AML-193 (cell line): ENCODE measurements around the gene BPIFB3.

Source experiments
- DNase-seq, 2 experiments: peaks; one replicate each; lab custom pipeline; 2025; lab: John Stamatoyannopoulos, UW

The BPIFB3 gene

GRCh38 chr20:33016581-33017109 is 37.1 kb upstream of the BPIFB3 start:
- DNase-seq: no peak

GRCh38 chr20:33017542-33017941 is 36.2 kb upstream of the BPIFB3 start:
- DNase-seq: no peak

GRCh38 chr20:33018169-33018931 is 35.4 kb upstream of the BPIFB3 start:
- DNase-seq: no peak

- no peak for DNase-seq
Observed at GRCh38 chr20:33019465-33020277, 34.0 kb upstream of the BPIFB3 start.

DNA sequence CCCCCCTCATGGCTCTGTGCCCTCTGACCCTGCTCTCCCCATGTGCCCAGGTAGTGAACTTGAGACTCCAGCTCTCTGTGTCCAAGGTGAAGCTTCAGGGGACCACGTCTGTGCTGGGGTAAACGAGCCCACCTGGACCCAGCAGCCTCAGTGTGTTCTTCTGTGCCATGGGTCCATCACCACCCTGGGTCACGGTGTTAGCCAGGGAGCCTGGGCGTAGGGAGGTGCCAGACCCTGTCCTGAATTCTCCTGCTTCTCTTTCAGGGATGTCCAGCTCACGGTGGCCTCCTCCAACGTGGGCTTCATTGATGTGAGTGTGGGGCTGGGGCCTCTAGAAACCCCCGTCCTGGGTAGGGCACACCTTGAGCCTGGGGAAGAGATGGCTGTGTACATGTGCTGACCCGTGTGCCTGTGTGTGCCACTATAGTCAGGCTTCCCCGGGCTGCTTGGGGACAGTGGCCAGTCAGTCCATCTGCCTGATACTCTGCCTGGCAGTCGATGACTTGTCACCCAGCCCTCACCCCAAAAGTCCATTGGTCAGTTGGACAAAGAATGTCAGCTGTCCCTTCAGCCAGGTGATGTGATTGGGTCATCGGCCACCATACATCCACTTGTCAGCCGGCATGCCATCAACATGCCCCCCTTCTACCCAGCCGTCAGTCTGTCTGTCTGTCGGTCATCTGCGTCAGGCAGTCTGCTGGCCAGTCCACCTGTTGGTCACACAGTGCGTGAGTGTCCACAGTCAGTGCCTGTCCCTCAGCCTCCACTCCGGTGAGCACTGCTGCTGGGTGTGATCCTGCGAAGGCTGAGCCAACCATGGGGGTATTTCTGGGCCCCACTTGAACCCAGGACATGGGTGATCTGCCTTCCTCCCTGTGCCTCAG is 33.2 kb upstream of the BPIFB3 start:
- DNase-seq: no peak

- DNase-seq: no peak
Observed at GRCh38 chr20:33021879-33022278, 31.8 kb upstream of the BPIFB3 start.

DNA sequence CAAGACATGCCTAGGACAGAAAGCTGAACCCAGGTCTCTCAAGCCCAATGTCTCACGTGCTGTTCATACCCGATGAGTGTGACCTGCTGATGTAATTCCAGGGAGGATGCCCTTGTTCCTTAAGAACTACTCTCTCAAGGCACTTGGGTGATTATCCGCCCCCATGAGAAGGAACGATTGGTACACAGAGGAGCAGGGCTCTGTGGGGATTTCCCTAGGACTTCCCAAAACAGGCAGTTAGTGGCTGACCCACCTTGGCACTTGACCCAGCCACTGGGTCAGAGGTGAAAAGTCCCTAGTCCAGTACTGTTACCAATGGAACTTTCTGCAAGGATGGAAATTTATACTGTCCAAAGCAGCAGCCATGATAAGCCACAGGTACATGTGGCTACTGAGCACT is 31.4 kb upstream of the BPIFB3 start:
- no peak for DNase-seq

DNA sequence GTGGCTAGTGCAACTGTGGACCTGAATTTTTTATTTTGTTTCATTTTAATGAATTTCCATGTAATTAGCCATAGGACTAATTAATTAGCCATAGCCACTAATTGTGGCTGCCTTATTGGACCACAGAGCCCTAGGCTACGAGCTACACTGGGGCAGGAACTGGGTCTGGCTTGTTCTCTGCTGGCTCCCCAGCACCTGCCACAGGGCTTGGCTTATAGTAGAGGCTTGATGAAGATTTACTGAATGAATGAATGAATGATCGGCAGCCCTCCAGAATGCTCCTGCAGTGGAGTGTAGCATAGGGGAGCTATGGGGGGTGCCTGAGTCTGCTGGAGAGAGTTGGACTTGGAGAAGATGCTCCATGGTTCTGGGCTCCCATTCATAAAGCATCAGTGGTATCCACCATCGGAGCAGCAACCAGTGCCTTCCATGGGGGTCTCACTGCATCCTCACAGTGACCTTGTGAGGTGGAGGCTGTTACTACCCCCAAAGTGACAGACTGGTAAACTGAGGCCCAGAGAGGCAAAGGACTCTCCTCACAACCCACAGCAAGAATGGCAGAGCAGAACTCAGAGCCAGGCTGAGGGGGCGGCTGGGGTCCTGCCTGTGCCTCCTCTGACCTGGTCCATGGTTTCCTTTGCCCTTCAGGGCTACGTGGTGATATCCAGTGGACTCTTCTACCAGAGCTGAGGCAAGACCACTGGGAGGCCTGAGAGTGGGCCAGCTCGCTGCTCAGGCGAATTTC is 30.8 kb upstream of the BPIFB3 start:
- no peak for DNase-seq

DNA sequence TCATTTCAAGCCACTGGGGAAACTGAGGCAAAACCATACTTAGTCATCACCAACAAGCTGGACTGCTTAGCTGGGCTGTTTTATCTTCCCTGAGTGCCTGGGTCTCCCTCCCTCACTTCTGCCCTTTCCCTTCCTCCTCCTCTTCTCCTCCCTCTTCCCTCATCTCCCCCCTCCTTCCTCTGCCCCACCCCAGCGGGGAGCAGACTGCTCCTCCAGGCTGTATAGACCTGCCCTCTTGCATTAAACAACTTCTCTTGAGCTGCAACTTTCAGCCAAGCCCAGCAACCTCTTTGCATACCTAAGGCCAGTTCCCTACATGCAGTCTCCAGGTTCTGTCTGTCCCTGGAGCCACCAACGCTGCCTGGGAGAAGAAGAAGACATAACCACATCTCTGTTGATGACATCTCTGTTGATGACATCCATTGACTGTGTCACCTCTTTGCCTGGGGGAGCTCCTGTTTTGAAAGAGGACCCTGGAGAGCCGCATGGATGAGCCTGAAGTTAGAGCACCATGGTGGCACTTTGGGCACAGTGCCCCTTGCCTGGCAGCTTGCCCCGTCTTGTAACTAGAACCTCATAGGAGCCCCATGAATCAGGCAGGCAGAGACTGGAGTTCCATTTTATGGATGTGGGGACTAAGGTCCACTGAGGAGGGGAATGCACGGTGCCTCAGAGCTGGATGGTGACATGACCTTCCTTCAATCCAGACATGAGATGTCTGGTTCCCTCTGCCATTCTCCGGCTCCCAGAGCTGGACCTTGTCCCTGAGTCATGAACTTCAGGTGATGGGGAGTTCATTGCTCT is 30.1 kb upstream of the BPIFB3 start:
- DNase-seq: no peak

GRCh38 chr20:33024243-33024560 is 29.5 kb upstream of the BPIFB3 start:
- DNase-seq: no peak

DNA sequence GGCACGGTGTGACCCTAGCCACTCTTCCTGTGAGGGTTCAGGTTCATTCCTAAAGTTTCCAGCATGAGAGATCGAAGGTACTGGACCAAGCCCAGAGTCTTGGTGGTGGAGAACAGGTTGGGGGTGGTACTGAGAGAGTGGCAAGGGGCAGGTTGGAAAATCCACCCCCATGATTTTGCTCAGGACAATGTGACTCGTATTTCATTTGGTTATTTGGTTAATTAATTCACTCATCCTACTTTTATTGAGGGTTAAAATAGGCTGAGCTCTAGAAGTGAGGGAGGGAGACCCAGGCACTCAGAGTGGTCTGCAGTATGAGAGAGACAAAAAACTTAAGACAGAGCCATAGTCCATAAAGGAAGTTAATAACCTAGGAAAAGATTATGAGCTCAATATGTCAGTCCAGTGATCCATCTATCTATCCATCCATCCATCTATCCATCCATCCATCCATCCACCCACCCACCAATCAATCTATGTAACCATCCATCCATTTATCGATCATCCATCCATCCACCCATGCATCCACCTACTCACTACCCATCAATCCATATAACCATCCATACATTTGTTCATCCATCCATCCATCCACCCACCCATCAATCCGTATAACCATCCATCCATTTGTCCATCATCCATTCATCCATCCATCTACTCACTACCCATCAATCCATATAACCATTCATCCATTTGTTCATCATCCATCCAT is 28.9 kb upstream of the BPIFB3 start:
- DNase-seq: no peak

- DNase-seq: no peak
Observed at GRCh38 chr20:33025318-33025876, 28.3 kb upstream of the BPIFB3 start.

GRCh38 chr20:33026072-33026778 is 27.5 kb upstream of the BPIFB3 start:
- no peak for DNase-seq

GRCh38 chr20:33026779-33027759 is 26.6 kb upstream of the BPIFB3 start:
- no peak for DNase-seq

- no peak for DNase-seq
Observed at GRCh38 chr20:33027769-33028751, 25.6 kb upstream of the BPIFB3 start.

- no peak for DNase-seq
Observed at GRCh38 chr20:33028875-33029274, 24.8 kb upstream of the BPIFB3 start.

- DNase-seq: no peak
Observed at GRCh38 chr20:33030076-33030475, 23.6 kb upstream of the BPIFB3 start.
